ENCODE measurements around the gene ANKH. TPM values are rescaled to one million over a fixed set of nuclear protein-coding genes. Genes with fewer than 3 reads are reported as not detected.

ANKH gene
- total and polyA plus RNA-seq, 2 donors (not counting 1 experiment from before 2014, with no cell fraction given): 13.7 to 71.1 TPM

- Histone ChIP-seq H3K4me3 (ENCODE audit: control extremely low read depth in 1 of 5, extremely low read depth in 1 of 5, insufficient read depth in 1 of 5, low read depth in 2 of 5, low read length in 4 of 5) (no peak overlapping the region), H3K36me3 (replicated peaks in 1 of 2; ENCODE audit: control extremely low read depth in 1 of 2, control insufficient read depth in 1 of 2, extremely low read depth in 1 of 2, insufficient read depth in 2 of 2, low read length in 1 of 2) (peaks cover 0 to 12% of the 10 kb centered on the region in 2 experiments), H3K4me2 (replicated peaks; ENCODE audit: low read depth, low read length, poor library complexity, severe bottlenecking) (peak overlapping the region; percentile 3), H3K27me3 (replicated peaks in 1 of 4; ENCODE audit: control extremely low read depth in 1 of 4, control insufficient read depth in 3 of 4, insufficient read depth in 4 of 4, low read length in 3 of 4) (no peaks in the 10 kb centered on the region), H3K9me3 (ENCODE audit: control extremely low read depth in 1 of 3, control insufficient read depth in 2 of 3, insufficient read depth in 1 of 3, low read length in 2 of 3) (no peaks in the 10 kb centered on the region), H3K27ac (ENCODE audit: low read length in 2 of 2) (no peak overlapping the region), H4K20me1 (ENCODE audit: control insufficient read depth, insufficient read depth, low read length, poor library complexity, severe bottlenecking) (peaks cover 65% of the 10 kb centered on the region), H3K4me1 (ENCODE audit: control insufficient read depth in 2 of 2, insufficient read depth in 2 of 2, low read length in 2 of 2) (peaks cover 65 to 73% of the 10 kb centered on the region in 2 donors), H3K79me2 (ENCODE audit: control insufficient read depth, insufficient read depth, low read length) (peaks cover 95% of the 10 kb centered on the region), H3K9ac (ENCODE audit: low read length) (no peak overlapping the region), H2AFZ (ENCODE audit: insufficient read depth, low read depth, low read length, poor library complexity, severe bottlenecking) (no peak overlapping the region)
- ChIA-PET POLR2A (no interaction called here), CTCF (interaction anchor here (1.3 to 2.0 kb wide), 3 partner anchors 15 to 334 kb away, joined by 3 to 5 read pairs (median 5); no protein-coding TSS in a partner anchor)
- ATAC-seq (ENCODE audit: low read depth): no peak
- TF ChIP-seq CTCF (IDR thresholded peaks at IDR 0.05) (no peak), EZH2 (IDR thresholded peaks at IDR 0.05; ENCODE audit: borderline replicate concordance, insufficient read depth, low read depth, low read length, poor library complexity, severe bottlenecking) (no peak)
- Mint-ChIP-seq H3K27me3 (no peaks in the 10 kb centered on the region), H3K4me3 (peak overlapping the region; percentile 18), H3K27ac (no peak overlapping the region), H3K4me1 (peaks cover 84% of the 10 kb centered on the region), H3K9me3 (ENCODE audit: insufficient read depth) (no peaks in the 10 kb centered on the region)
- DNase-seq: no peak
- intact Hi-C loops (cut with micrococcal nuclease): loop anchor here (5.0 to 10.0 kb wide), 7 partner anchors 87 to 1795 kb away; partner anchors contain the start of genes OTULINL and ZNF622
- WGBS (ENCODE audit: insufficient coverage): no CpG with 5 or more reads among the region's 5 CpGs
Observed at GRCh38 chr5:14669415-14669814, 202.2 kb downstream of the ANKH start.

GRCh38 chr5:14668181-14668591, 203.4 kb downstream of the ANKH start:
- Histone ChIP-seq H3K27me3 (replicated peaks in 1 of 4; ENCODE audit: control extremely low read depth in 1 of 4, control insufficient read depth in 3 of 4, insufficient read depth in 4 of 4, low read length in 3 of 4) (no peaks in the 10 kb centered on the region), H3K4me3 (ENCODE audit: control extremely low read depth in 1 of 5, extremely low read depth in 1 of 5, insufficient read depth in 1 of 5, low read depth in 2 of 5, low read length in 4 of 5) (no peak overlapping the region), H2AFZ (ENCODE audit: insufficient read depth, low read depth, low read length, poor library complexity, severe bottlenecking) (no peak overlapping the region), H3K36me3 (replicated peaks in 1 of 2; ENCODE audit: control extremely low read depth in 1 of 2, control insufficient read depth in 1 of 2, extremely low read depth in 1 of 2, insufficient read depth in 2 of 2, low read length in 1 of 2) (peaks cover 0 to 4% of the 10 kb centered on the region in 2 experiments), H3K79me2 (ENCODE audit: control insufficient read depth, insufficient read depth, low read length) (peaks cover 86% of the 10 kb centered on the region), H3K4me2 (replicated peaks; ENCODE audit: low read depth, low read length, poor library complexity, severe bottlenecking) (peak overlapping the region; percentile 48), H3K4me1 (ENCODE audit: control insufficient read depth in 2 of 2, insufficient read depth in 2 of 2, low read length in 2 of 2) (peaks cover 68 to 79% of the 10 kb centered on the region in 2 donors), H4K20me1 (ENCODE audit: control insufficient read depth, insufficient read depth, low read length, poor library complexity, severe bottlenecking) (peaks cover 53% of the 10 kb centered on the region), H3K9ac (ENCODE audit: low read length) (no peak overlapping the region), H3K9me3 (ENCODE audit: control extremely low read depth in 1 of 3, control insufficient read depth in 2 of 3, insufficient read depth in 1 of 3, low read length in 2 of 3) (no peaks in the 10 kb centered on the region), H3K27ac (ENCODE audit: low read length in 2 of 2) (peak overlapping the region in 1 of 2 donors; percentile 40)
- no peak for TF ChIP-seq EZH2 (IDR thresholded peaks at IDR 0.05; ENCODE audit: borderline replicate concordance, insufficient read depth, low read depth, low read length, poor library complexity, severe bottlenecking)
- TF ChIP-seq CTCF (IDR thresholded peaks at IDR 0.05): no peak
- 46% methylated on average over 4 of the region's 5 CpGs for WGBS (ENCODE audit: insufficient coverage)
- ATAC-seq (ENCODE audit: low read depth): no peak
- H3K9me3 Mint-ChIP-seq (ENCODE audit: insufficient read depth): no peaks in the 10 kb centered on the region
- peaks cover 84% of the 10 kb centered on the region for H3K4me1 Mint-ChIP-seq
- intact Hi-C loops (cut with micrococcal nuclease): loop anchor here (5.0 to 10.0 kb wide), 7 partner anchors 86 to 1797 kb away; partner anchors contain the start of genes OTULINL and ZNF622
- POLR2A ChIA-PET: no interaction called here
- H3K4me3 Mint-ChIP-seq: peak overlapping the region; percentile 84
- no peaks in the 10 kb centered on the region for H3K27me3 Mint-ChIP-seq
- DNase-seq: no peak
- CTCF ChIA-PET: interaction anchor here (0.8 to 1.6 kb wide), 3 partner anchors 16 to 335 kb away, joined by 3 to 6 read pairs (median 4); no protein-coding TSS in a partner anchor
- H3K27ac Mint-ChIP-seq: peak overlapping the region; percentile 79
